HCEC 1CT (cell line): ENCODE measurements around the gene ORM2.
"Not testable (repeated sequence)": the region's sequence is repeated elsewhere in the genome, so short reads cannot be mapped to it uniquely, and the experiment has no call there.

Experiments
- DNase-seq: peaks from one replicate; pipeline ENCODE4 v3.0.0-alpha.2; 2017

Gene ORM2

DNA sequence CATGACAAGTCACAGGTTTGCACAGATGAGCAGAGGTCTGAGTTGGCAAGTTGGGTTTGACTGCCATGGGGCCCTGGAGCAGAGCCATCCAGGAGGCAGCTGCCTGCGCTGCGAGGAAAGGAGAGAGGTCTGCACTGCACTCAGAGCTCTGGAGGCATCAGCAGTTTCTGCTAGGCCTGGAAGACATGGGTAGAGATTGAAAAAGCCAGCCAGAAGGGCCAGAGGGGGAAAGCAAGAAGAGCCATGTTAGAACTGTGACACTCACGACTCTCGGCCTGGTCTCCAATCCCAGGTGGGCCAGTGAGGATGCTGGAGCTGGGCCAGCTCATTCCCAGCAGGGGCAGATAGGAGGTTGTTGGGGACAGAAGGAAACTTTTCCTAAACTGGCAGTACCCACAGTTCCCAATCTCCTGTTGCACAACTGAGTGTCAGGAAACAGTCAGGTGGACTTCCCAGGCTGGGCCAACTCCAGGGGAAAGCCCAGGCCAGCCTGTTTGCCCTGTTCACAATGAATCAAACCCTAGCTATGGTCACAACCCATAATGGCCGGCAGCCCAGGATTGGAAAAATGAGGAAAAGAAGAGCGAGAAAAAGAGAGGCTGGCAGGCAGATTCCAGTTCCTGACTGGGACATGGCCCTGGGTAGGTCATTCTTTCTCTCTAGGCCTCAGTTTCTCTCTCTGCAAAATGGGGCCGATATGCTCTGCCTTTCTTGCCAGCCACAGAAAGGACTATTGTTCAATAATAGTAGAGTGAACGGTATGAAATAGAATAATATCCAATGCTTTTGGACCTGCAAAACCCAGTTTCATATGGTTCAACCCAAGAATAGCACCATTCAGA lies 14.6 kb upstream of the ORM2 start:
- no peak for DNase-seq

DNA sequence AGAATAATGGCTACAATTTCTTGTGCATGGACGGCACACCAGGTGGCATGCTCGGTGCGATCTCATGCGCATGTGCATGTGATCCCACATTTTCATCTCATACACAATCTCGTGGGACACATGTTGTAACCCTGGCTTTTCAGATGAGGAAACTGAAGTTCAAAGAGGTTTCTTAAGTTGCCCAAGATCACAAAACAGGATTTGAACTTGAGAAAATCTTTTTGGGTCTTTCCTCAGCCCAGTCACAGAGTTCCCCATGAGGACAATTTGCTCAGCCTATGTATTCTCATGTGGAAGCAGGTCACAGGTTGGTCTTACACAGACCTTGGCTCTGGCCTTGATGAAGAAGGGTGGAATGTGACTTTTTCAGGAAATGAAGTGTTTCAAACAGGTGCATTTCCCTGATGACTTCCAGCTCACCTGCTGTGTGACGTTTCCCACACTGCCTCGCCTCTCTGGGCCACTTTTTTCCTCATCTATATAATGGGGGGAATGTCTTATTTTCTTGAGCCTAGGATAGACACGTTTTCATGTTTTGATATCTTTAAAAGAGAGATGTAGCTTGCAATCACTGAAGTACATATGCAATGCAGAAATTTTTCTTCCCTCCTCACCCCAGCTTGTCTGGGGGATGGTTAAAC lies 13.8 kb upstream of the ORM2 start:
- DNase-seq, result no peak

DNA sequence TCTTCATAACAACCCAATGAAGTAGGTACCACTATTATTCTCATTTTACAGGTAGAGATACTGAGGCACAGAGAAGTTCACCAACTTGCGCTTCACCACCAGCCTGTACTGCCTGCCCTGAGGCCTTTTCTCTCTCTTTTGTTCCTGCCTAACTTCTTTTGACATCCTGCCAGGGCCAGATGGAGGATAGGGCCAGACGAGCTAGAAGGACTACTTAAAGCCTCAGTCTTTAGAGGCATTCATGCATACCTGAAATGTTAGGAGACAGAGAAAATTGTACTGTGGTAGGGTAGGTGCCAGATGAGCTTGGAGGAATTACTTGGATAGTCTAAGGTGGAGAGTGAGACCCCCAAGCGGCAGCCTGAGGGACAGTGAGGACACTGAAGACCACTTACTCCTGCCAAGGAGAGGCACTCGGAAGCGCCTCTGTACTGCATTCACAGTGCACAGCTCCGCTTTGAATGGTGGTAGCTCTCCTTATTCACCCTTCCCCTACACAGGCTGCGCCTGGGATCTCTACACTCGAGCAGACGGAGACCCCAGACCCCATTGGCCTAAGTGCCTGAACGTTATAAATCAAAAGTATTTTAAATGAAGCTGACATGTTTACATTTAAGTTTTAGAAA lies 13.0 kb upstream of the ORM2 start:
- no peak for DNase-seq

DNA sequence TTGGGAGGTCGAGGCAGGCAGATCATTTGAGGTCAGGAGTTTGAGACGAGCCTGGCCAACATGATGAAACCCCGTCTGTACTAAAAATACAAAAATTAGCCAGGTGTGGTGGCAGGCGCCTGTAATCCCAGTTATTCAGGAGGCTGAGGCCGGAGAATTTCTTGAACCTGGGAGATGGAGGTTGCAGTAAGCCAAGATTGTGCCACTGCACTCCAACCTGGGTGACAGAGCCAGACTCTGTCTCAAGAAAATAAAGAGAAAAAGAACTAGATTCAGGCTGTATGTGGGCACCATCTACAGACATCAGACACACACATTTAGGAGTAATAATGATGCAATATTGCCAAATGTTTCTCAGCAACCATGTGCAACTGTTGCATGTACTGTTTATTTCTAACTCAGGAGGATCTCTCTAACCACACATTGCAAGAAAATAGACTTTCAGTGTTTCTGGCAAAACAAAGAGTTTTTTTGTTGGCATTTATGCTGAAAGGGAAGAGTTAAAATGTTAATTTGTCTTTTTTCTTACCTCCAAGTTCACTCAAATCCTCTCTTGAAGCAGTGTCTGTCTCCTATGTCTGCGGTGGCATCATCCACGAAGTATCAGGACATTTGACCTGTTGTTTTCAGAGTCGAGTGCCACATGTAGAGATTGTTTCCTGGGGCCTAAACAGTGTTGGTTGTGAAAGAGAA lies 11.9 kb upstream of the ORM2 start:
- peak; percentile 64 for DNase-seq

DNA sequence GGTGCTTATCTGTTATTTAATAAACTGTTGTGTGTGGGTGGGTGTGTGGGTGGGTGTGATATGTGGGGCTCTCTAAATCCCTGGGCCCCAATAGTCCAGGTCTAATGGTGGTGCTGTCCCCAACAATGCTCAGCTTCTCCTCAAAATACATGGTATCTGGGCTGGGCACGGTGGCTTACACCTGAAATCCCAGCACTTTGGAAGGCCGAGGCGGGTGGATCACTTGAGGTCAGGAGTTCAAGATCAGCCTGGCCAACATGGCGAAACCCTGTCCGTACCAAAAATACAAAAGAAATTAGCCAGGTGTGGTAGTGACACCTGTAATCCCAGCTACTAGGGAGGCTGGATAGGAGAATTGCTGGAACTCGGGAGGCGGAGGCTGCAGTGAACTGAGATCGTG lies 11.3 kb upstream of the ORM2 start:
- no peak for DNase-seq

DNA sequence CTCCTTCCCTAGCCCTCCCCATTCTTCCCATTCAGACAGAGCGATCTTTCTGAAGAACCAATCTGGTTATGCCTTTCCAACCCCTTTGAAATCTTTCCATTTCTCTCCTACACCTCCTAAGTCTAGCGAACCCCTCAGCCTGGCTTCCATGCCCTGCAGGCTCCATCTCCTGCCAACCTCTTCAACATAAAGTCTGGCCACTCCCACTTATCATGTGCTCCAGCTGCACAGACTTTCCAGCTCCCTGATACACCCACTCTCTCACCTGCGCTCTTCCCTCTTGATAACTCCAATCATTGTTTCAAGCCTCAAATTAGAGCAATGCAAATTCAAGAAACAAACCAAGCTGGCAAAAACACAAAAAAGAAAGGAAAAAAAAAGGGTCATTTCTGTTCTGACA lies 10.5 kb upstream of the ORM2 start:
- no peak for DNase-seq

DNA sequence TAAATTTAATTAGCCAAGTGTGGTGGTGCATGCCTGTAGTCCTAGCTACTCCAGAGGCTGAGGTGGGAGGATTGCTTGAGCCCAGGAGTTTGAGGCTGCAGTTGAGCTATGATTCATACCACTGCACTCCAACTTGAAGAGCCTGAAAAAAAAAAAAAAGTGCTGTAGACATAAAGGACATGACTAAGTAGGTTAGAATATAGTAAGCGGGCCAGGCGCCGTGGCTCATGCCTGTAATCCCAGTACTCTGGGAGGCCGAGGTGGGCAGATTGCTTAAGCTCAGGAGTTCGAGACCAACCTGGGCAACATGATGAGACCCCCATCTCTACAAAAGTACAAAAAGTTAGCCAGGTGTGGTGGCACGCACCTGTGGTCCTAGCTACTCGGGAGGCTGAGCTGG lies 9.0 kb upstream of the ORM2 start:
- peak; percentile 89 for DNase-seq

DNA sequence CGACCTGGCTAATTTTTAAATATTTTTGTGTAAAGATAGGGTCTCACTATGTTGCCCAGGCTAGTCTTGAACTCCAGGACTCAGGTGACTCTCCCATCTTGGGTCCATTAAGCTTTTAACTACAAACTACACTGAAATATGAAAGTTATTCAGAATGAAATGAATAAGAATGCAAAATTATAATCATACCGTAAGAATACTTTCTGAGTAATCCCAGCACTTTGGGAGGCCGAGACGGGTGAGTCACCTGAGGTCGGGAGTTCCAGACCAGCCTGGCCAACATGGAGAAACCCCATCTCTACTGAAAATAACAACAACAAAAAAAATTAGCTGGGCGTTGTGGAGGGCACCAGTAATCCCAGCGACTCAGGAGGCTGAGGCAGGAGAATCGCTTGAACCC lies 7.9 kb upstream of the ORM2 start:
- peak; percentile 80 for DNase-seq

DNA sequence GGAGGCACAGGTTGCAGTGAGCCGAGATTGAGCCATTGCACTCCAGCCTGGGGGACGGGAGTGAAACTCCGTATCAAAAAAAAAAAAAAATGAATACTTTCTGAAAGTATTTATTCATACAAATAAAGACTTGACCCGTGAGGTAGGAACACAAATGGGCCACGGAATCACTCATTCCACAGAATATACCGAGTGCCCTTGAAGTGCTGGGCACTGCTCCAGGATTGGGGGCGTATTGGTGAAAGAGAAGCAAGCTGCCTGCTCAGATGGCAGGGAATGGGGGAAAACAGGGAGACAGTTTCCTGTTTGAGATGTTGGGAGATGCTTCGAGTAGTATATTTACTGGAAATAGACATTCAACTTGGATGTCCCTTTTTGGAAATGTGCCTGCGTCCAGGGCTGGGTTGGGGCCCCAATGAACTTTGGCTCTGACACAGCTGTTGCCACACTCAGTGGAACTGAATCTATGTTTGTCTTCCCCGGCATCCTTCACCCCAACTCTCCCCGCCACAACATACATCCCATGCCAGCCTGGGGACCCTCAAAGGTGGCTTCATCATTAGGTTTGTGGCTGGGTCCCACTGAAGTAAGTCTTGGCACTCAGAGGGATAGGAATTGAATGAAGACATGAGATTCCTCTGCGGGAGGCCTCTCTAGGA lies 7.4 kb upstream of the ORM2 start:
- DNase-seq, result peak; percentile 18

DNA sequence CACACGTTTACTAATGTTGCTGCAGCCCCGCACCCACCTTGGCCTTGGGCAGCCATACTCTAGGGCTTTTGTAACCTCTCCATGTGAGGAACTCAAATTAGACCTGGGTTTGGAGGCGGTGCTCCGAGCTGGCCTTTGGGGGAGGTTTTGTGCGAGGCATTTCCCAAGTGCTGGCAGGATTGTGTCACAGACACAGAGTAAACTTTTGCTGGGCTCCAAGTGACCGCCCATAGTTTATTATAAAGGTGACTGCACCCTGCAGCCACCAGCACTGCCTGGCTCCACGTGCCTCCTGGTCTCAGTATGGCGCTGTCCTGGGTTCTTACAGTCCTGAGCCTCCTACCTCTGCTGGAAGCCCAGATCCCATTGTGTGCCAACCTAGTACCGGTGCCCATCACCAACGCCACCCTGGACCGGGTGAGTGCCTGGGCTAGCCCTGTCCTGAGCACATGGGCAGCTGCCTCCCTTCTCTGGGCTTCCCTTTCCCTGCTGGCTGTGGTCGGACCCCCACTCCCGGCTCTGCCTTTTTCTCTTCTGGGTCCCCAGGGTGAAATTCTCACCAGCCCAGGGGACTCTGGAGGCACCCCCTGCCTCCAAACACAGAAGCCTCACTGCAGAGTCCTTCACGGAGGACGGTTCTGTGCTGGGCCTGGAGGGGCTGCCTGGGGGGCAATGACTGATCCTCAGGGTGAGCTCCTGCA lies 6.7 kb upstream of the ORM2 start, which contains the start of gene ORM1:
TSS of gene ORM1 (plus strand) at position 268 of the 701 bp plus-strand sequence. CDS start at position 304, 36 bp downstream.
- not testable (repeated sequence) for DNase-seq

DNA sequence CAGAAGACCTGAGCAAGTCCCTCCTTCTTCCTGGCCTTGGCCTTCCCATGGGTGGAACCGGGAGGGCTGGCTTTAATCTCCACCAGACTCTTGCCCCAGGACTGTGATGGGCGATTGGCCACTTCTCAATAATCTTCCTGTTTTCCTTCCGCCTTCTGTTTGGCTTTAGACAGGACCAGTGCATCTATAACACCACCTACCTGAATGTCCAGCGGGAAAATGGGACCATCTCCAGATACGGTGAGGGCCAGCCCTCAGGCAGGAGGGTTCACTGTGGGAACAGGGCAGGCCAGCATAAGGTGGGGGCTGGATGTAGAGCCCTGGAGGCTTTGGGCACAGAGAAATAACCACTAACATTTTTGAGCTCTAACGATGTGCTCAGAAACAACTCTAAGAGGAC lies 5.8 kb upstream of the ORM2 start:
- not testable (repeated sequence) for DNase-seq

DNA sequence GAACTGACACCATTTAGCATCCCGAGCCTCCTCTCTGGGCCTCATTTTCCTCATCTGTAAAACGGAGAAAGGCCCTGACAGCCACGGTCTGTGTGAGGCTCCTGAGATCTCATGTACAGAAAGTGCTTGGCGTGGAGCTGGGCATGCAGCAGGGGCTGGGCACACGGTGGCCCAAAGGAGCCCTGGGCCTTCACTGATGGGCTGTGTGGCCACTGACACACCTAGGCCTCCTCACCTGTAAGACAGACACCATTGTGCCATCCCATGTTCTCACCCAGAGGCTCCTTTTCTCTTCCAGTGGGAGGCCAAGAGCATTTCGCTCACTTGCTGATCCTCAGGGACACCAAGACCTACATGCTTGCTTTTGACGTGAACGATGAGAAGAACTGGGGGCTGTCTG lies 5.2 kb upstream of the ORM2 start:
- DNase-seq, result no peak

DNA sequence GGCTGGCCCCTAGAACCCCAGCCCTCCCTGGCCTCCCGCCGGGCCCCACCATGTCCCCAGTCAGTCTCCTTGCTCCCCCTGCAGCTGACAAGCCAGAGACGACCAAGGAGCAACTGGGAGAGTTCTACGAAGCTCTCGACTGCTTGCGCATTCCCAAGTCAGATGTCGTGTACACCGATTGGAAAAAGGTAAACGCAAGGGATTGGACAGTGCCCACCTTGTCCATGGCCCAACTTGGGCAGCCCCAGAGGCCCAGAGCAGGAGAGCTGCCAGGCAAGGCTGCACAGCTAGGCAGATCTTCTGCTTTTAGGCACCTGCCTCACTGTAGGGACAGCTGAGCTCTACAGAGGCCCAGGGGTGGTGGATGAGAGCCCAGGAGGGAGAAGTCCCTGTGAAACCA lies 4.7 kb upstream of the ORM2 start:
- DNase-seq, result not testable (repeated sequence)

DNA sequence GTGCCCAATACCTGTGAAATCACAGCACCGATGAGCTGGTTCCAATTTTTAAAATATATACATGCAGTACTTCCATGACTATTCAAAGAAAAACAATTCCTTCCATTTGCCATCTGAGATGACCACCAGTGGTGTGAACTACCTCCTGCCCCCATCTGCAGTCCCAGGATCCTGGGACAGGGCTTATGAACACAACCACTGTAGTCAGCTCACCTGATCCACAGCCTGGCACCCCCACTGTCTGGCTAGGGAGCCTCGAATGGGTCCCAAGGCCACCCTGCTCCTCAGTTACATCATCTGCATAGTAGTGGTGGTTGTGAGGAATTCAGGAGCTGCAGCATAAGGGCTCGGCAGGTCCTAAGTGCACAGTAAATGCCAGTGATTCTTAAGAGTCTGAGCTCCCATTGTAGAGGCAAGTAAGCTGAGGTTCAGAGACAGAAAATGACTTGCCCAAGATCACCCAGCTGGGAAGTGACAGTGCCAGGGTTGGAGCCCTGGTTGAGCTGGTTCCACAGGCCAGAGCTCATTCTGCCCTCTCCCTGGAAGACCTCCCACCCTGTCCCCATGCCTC lies 3.9 kb upstream of the ORM2 start:
- not testable (repeated sequence) for DNase-seq

DNA sequence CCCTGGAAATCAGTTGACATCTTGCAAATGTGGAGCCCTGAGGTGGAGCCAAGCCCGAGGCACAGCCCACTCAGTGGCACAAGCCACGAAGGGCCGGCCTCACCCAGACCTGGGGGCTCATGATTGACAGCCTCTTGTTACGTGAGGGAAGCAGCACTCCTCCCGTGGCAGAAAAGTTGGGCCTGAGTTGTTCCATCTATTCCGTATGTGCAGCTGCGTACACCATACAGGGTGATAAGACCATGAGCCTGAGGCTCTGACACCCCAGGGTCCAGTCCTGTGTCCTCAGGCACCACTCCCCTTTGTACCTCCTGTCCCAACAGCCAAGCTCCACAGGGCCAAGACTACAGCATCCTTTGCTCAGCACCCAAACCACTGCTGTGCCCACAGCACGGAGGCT lies 1.9 kb upstream of the ORM2 start:
- DNase-seq, result no peak

DNA sequence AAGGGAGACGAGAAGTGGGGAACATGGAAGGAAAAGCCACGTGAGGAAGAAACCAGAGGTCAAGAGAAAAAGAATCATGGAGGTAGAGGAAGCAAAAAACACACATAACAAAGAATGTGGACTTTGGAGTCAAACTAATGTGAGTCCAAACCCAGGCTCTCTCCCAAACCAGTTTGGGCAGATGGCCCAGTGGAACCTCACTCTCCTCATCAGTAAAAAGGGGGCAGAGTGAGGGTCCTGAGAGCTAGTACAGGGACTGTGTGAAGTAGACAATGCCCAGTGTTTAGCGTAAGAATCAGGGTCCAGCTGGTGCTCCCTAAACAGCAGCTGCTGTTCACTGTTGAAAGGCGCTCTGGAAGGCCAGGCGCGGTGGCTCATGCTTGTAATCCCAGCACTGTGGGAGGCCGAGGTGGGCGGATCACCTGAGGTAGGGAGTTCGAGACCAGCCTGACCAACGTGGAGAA lies 1.3 kb upstream of the ORM2 start:
- DNase-seq, result not testable (repeated sequence)

DNA sequence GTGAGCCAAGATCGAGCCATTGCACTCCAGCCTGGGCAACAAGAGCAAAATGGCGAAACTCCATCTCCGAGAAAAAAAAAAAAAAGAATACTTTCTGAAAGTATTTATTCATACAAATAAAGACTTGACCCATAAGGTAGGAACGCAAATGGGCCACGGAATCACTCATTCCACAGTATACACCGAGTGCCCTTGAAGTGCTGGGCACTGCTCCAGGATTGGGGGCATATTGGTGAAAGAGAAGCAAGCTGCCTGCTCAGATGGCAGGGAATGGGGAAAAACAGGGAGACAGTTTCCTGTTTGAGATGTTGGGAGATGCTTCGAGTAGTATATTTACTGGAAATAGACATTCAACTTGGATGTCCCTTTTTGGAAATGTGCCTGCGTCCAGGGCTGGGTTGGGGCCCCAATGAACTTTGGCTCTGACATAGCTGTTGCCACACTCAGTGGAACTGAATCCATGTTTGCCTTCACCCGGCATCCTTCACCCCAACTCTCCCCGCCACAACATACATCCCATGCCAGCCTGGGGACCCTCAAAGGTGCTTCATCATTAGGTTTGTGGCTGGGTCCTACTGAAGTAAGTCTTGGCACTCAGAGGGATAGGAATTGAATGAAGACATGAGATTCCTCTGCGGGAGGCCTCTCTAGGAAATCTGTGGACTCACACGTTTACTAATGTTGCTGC lies 588 bp upstream of the ORM2 start:
- DNase-seq, result not testable (repeated sequence)

DNA sequence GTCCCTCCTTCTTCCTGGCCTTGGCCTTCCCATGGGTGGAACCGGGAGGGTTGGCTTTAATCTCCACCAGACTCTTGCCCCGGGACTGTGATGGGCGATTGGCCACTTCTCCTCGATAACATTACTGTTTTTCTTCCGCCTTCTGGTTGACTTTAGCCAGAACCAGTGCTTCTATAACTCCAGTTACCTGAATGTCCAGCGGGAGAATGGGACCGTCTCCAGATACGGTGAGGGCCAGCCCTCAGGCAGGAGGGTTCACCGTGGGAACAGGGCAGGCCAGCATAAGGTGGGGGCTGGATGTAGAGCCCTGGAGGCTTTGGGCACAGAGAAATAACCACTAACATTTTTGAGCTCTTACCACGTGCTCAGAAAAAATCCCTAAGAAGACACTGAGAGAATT lies 967 bp downstream of the ORM2 start:
- DNase-seq, result no peak

DNA sequence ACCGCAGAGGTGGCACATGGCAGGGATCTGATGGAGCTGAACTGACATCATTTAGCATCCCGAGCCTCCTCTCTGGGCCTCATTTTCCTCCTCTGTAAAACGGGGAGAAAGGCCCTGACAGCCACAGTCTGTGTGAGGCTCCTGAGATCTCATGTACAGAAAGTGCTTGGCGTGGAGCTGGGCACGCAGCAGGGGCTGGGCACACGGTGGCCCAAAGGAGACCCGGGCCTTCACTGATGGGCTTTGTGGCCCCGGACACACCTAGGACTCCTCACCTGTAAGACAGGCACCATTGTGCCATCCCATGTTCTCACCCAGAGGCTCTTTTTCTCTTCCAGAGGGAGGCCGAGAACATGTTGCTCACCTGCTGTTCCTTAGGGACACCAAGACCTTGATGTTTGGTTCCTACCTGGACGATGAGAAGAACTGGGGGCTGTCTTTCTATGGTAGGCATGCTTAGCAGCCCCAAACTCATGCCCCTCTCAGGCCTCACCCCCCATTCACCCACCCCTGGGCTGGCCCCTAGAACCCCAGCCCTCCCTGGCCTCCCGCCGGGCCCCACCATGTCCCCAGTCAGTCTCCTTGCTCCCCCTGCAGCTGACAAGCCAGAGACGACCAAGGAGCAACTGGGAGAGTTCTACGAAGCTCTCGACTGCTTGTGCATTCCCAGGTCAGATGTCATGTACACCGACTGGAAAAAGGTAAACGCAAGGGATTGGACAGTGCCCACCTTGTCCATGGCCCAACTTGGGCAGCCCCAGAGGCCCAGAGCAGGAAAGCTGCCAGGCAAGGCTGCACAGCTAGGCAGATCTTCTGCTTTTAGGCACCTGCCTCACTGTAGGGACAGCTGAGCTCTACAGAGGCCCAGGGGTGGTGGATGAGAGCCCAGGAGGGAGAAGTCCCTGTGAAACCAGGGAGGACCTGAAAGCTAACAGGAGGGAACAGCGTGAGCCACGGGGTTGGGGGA lies 1.8 kb downstream of the ORM2 start:
- not testable (repeated sequence) for DNase-seq
